Measurements from ENCODE around the gene XXYLT1. TPM values are rescaled to one million over a fixed set of nuclear protein-coding genes. Genes with fewer than 3 reads are reported as not detected.

Gene XXYLT1
- total and polyA plus RNA-seq, 12 donors: 2.2 to 7.2 (median 3.6) TPM

DNA sequence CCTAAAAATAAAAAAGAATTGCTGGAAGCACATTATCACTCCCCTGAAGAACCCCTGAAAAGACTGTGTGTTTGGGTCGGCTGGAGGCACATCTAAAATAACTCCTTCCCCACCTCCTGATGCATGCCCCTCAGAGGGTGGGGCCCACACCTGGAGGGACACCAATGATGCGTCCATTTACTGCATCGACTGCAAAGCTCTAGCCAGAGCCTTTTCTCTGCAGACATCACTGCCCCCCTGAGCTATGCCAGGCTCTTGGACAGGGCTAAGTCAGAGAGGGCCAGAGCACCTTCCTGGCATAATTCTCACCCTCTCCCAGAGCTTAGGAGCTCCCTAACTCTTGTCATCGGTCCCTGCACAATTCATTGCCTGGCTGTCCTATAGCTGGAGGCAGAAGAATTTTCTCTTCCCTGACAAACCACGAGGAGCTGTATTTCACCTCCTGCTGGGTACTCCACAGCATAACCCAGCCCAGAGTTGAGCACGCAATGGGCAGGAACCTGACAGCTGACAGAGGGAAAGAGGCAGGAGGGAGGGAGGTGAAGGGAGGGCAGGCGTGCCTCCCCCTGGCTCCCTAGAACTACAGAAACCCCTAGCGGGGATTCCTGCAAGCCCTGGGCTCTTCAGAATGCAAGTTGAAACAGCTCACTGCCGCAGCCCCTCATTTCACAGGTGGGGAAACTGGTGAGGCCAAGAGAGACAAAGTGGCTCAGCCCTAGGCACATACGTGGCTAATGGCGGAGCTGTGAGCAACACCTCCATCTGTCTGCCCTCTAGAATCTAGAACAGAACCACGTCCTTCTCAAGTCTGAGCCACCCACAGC is 46.6 kb downstream of the XXYLT1 start:
- no peaks in the 10 kb centered on the region for H3K27me3 ChIP-seq
- H3K27ac ChIP-seq: peak overlapping the region in 7 of 10 donors; percentile 27 to 72 (median 52)
- peaks cover 0 to 13% (median 0%) of the 10 kb centered on the region in 9 donors for H3K36me3 ChIP-seq
- H3K4me1 ChIP-seq: peaks cover 10 to 32% (median 20%) of the 10 kb centered on the region in 9 donors
- intact Hi-C loops (cut with DNase I): no loop called here
- TF ChIP-seq, protein P1, sequence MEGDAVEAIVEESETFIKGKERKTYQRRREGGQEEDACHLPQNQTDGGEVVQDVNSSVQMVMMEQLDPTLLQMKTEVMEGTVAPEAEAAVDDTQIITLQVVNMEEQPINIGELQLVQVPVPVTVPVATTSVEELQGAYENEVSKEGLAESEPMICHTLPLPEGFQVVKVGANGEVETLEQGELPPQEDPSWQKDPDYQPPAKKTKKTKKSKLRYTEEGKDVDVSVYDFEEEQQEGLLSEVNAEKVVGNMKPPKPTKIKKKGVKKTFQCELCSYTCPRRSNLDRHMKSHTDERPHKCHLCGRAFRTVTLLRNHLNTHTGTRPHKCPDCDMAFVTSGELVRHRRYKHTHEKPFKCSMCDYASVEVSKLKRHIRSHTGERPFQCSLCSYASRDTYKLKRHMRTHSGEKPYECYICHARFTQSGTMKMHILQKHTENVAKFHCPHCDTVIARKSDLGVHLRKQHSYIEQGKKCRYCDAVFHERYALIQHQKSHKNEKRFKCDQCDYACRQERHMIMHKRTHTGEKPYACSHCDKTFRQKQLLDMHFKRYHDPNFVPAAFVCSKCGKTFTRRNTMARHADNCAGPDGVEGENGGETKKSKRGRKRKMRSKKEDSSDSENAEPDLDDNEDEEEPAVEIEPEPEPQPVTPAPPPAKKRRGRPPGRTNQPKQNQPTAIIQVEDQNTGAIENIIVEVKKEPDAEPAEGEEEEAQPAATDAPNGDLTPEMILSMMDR (IDR thresholded peaks at IDR 0.05): no peak
- ATAC-seq (no peak), DNase-seq (no peak)
- H3K9me3 ChIP-seq: no peaks in the 10 kb centered on the region
- H3K4me3 ChIP-seq: no peak overlapping the region
- 90 to 92% methylated on average over 12 of the region's 12 CpGs for WGBS, 2 donors

DNA sequence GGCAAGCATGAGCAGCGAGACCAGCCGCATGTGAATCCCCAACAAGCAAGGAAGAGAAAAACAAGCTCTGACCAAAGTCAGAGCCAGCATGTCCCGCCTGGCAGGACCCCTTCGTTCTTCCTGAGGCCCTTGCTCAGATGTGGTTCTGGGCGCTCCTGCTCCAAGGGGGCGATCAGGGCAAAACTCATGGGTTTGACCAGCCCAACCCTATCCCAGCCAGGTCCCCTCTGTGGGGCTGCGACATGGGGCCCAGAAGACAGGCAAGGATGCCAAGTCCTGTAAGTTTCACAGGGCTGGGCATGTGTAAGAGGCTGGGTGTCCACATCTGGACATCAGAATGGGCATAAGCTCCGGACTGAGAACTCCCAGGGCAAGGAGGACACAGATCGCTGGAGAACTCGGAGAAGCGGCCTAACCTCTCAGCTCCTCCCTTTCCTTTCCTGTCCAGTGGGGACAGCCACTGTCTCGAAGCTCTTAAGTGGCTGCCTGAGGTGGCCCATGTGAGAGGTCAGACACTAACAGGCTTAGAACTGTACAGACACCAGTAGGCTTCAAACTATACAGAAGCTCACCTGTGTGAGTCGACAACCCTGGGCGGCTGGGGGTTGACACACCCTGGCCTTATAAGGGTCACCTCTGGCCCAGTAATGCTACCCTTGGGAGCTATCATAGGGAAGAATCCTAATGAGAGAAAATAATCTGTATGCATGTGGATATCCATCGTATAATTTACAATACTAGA is 48.9 kb downstream of the XXYLT1 start:
- intact Hi-C loops (cut with DNase I): no loop called here
- Histone ChIP-seq H3K36me3 (peaks cover 0 to 13% (median 0%) of the 10 kb centered on the region in 9 donors), H3K4me3 (no peak overlapping the region), H3K9me3 (no peaks in the 10 kb centered on the region), H3K27me3 (no peaks in the 10 kb centered on the region), H3K4me1 (peaks cover 10 to 32% (median 20%) of the 10 kb centered on the region in 9 donors), H3K27ac (no peak overlapping the region)
- DNase-seq: no peak
- WGBS, 2 donors: 89 to 92% methylated on average over 15 of the region's 15 CpGs
- TF ChIP-seq, protein P1 (IDR thresholded peaks at IDR 0.05): no peak
- peak in 4 of 8 donors; percentile 6 to 23 (median 16) for ATAC-seq

DNA sequence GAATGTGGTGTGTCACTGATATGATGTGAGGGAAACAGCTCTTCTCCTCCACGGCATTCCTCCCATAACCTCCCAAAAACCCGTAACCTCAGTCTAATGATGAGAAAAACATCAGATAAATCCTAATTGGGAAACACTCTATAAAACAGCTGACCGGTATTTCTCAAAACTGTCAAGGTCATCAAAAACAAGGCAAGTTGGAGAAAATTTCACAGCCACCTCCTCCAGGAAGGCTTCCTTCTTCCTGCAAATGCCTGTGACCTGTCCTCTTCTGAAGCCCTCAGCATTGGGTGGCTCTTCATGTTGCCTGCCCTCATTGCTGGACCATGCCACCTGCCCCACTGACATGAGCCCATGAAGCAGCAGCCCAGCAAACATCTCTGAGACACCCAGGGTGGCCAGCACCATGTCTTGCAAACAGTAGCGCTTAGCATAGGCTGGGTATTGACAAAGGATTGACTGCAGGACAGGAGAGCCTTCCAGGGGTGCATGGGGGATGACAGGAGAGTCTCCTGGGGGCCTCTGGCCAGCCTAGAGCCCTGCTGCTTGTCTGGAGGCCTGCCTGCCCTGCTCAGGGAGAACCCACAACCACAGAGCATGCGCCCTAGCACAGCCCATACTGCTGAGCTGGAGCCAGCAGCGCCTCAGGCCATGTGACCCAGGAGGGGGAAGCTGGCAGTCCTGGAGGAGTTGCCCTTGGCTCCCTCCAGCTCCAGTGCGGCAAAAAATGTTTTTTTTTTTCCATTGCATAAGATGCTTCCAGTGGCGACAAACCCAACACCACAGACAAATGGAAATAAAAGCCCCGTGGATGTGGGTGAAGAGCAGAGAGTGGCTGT is 49.7 kb downstream of the XXYLT1 start:
- Histone ChIP-seq H3K4me3 (no peak overlapping the region), H3K27me3 (no peaks in the 10 kb centered on the region), H3K9me3 (no peaks in the 10 kb centered on the region), H3K4me1 (peaks cover 10 to 32% (median 20%) of the 10 kb centered on the region in 9 donors), H3K36me3 (peaks cover 0 to 9% (median 0%) of the 10 kb centered on the region in 9 donors), H3K27ac (no peak overlapping the region)
- TF ChIP-seq, protein P1 (IDR thresholded peaks at IDR 0.05): no peak
- intact Hi-C loops (cut with DNase I): no loop called here
- ATAC-seq: peak; percentile 66 to 82 (median 76)
- peak in 1 of 2 donors; percentile 46 for DNase-seq
- 78 to 84% methylated on average over 9 of the region's 9 CpGs for WGBS, 2 donors
